NCI-H446 treated with DMSO at 0.1 percent for 48 hours (cell line): ENCODE results near the gene GIT2.
A peak's percentile ranks its signal among the peaks of the same experiment; 100 is the strongest.

Experiments
- DNase-seq: peaks from one replicate; lab custom pipeline; 2025; lab: John Stamatoyannopoulos, UW

GIT2 gene

GRCh38 chr12:109890620-109891170 is 105.5 kb downstream of the GIT2 start:
- DNase-seq, result no peak

GRCh38 chr12:109888179-109889020 is 107.8 kb downstream of the GIT2 start:
- no peak for DNase-seq

- DNase-seq, result no peak
Measured at GRCh38 chr12:109885616-109886015, 110.6 kb downstream of the GIT2 start.

GRCh38 chr12:109883461-109883860 is 112.7 kb downstream of the GIT2 start:
- DNase-seq, result no peak

- no peak for DNase-seq
Measured at GRCh38 chr12:109881752-109882151, 114.4 kb downstream of the GIT2 start.

GRCh38 chr12:109880938-109881337 is 115.2 kb downstream of the GIT2 start:
- DNase-seq, result no peak

- DNase-seq, result peak; percentile 75
Measured at GRCh38 chr12:109880043-109880931, 115.9 kb downstream of the GIT2 start, which contains the start of gene GLTP. Gene GLTP (minus strand): TSS chr12:109880541. CDS start chr12:109880374, 167 bp downstream.
